ENCODE data around the gene CHN1.

CHN1 gene

GRCh38 chr2:174957050-174957449 is 48.1 kb downstream of the CHN1 start:
- Histone ChIP-seq H3K79me2 (ENCODE audit: control insufficient read depth, insufficient read depth, low read length) (peaks cover 31% of the 10 kb centered on the region), H4K5ac (ENCODE audit: low read length) (no peak overlapping the region), H2BK120ac (ENCODE audit: low read depth, low read length) (no peak overlapping the region), H2AK5ac (ENCODE audit: low read length) (no peak overlapping the region), H3K27ac (ENCODE audit: low read depth, low read length) (no peak overlapping the region), H3K4me2 (ENCODE audit: low read length) (no peak overlapping the region), H3K4me1 (ENCODE audit: control insufficient read depth, low read depth, low read length) (peaks cover 9% of the 10 kb centered on the region), H3K18ac (ENCODE audit: low read length) (no peak overlapping the region), H3K4ac (ENCODE audit: low read depth, low read length) (no peak overlapping the region), H2BK15ac (replicated peaks; ENCODE audit: low read depth) (no peak overlapping the region), H3K4me3 (ENCODE audit: low read length) (no peak overlapping the region), H3K56ac (ENCODE audit: low read length) (no peak overlapping the region), H4K8ac (ENCODE audit: low read depth, low read length) (no peak overlapping the region), H3K79me1 (ENCODE audit: low read length) (peaks cover 6% of the 10 kb centered on the region), H3K9ac (ENCODE audit: low read length) (no peak overlapping the region), H3K36me3 (ENCODE audit: control insufficient read depth, insufficient read depth, low read length) (no peaks in the 10 kb centered on the region), H2BK5ac (ENCODE audit: low read length) (no peak overlapping the region), H3K23ac (ENCODE audit: low read length) (no peak overlapping the region), H3K27me3 (ENCODE audit: insufficient read depth, low read length, poor library complexity) (no peaks in the 10 kb centered on the region)
- DNase-seq: no peak
- WGBS (ENCODE audit: extremely low coverage, insufficient coverage, low lambda C conversion rate): no CpG with 5 or more reads among the region's 5 CpGs

GRCh38 chr2:174952607-174953006 is 52.6 kb downstream of the CHN1 start:
- H2BK5ac ChIP-seq (ENCODE audit: low read length): no peak overlapping the region
- WGBS (ENCODE audit: extremely low coverage, insufficient coverage, low lambda C conversion rate): 100% methylated on average over 1 of the region's 6 CpGs
- no peak overlapping the region for H2BK15ac ChIP-seq (replicated peaks; ENCODE audit: low read depth)
- no peak overlapping the region for H3K23ac ChIP-seq (ENCODE audit: low read length)
- H3K4me2 ChIP-seq (ENCODE audit: low read length): no peak overlapping the region
- H4K5ac ChIP-seq (ENCODE audit: low read length): no peak overlapping the region
- H3K27ac ChIP-seq (ENCODE audit: low read depth, low read length): no peak overlapping the region
- H3K79me2 ChIP-seq (ENCODE audit: control insufficient read depth, insufficient read depth, low read length): peaks cover 19% of the 10 kb centered on the region
- no peaks in the 10 kb centered on the region for H3K36me3 ChIP-seq (ENCODE audit: control insufficient read depth, insufficient read depth, low read length)
- no peak overlapping the region for H3K4me3 ChIP-seq (ENCODE audit: low read length)
- peaks cover 3% of the 10 kb centered on the region for H3K4me1 ChIP-seq (ENCODE audit: control insufficient read depth, low read depth, low read length)
- H2AK5ac ChIP-seq (ENCODE audit: low read length): no peak overlapping the region
- no peak overlapping the region for H3K18ac ChIP-seq (ENCODE audit: low read length)
- no peaks in the 10 kb centered on the region for H3K27me3 ChIP-seq (ENCODE audit: insufficient read depth, low read length, poor library complexity)
- H3K79me1 ChIP-seq (ENCODE audit: low read length): peaks cover 7% of the 10 kb centered on the region
- H3K4ac ChIP-seq (ENCODE audit: low read depth, low read length): no peak overlapping the region
- H3K9ac ChIP-seq (ENCODE audit: low read length): no peak overlapping the region
- no peak overlapping the region for H2BK120ac ChIP-seq (ENCODE audit: low read depth, low read length)
- DNase-seq: no peak
- no peak overlapping the region for H4K8ac ChIP-seq (ENCODE audit: low read depth, low read length)
- H3K56ac ChIP-seq (ENCODE audit: low read length): no peak overlapping the region

GRCh38 chr2:174951745-174952144 is 53.4 kb downstream of the CHN1 start:
- Histone ChIP-seq H3K56ac (ENCODE audit: low read length) (no peak overlapping the region), H3K27me3 (ENCODE audit: insufficient read depth, low read length, poor library complexity) (no peaks in the 10 kb centered on the region), H2AK5ac (ENCODE audit: low read length) (no peak overlapping the region), H2BK120ac (ENCODE audit: low read depth, low read length) (no peak overlapping the region), H3K4me1 (ENCODE audit: control insufficient read depth, low read depth, low read length) (peaks cover 3% of the 10 kb centered on the region), H3K79me1 (ENCODE audit: low read length) (peaks cover 7% of the 10 kb centered on the region), H4K8ac (ENCODE audit: low read depth, low read length) (no peak overlapping the region), H3K4me3 (ENCODE audit: low read length) (no peak overlapping the region), H3K18ac (ENCODE audit: low read length) (no peak overlapping the region), H3K4me2 (ENCODE audit: low read length) (no peak overlapping the region), H3K79me2 (ENCODE audit: control insufficient read depth, insufficient read depth, low read length) (peaks cover 15% of the 10 kb centered on the region), H2BK5ac (ENCODE audit: low read length) (no peak overlapping the region), H3K36me3 (ENCODE audit: control insufficient read depth, insufficient read depth, low read length) (no peaks in the 10 kb centered on the region), H3K23ac (ENCODE audit: low read length) (no peak overlapping the region), H2BK15ac (replicated peaks; ENCODE audit: low read depth) (no peak overlapping the region), H3K4ac (ENCODE audit: low read depth, low read length) (no peak overlapping the region), H4K5ac (ENCODE audit: low read length) (no peak overlapping the region), H3K9ac (ENCODE audit: low read length) (no peak overlapping the region), H3K27ac (ENCODE audit: low read depth, low read length) (no peak overlapping the region)
- no peak for DNase-seq
- WGBS (ENCODE audit: extremely low coverage, insufficient coverage, low lambda C conversion rate): no CpG with 5 or more reads among the region's 1 CpG

- Histone ChIP-seq H3K18ac (ENCODE audit: low read length) (peak overlapping the region; percentile 51), H3K4ac (ENCODE audit: low read depth, low read length) (no peak overlapping the region), H3K27ac (ENCODE audit: low read depth, low read length) (no peak overlapping the region), H3K79me1 (ENCODE audit: low read length) (peaks cover 5% of the 10 kb centered on the region), H2AK5ac (ENCODE audit: low read length) (no peak overlapping the region), H2BK120ac (ENCODE audit: low read depth, low read length) (no peak overlapping the region), H3K36me3 (ENCODE audit: control insufficient read depth, insufficient read depth, low read length) (no peaks in the 10 kb centered on the region), H4K5ac (ENCODE audit: low read length) (no peak overlapping the region), H3K9ac (ENCODE audit: low read length) (no peak overlapping the region), H3K23ac (ENCODE audit: low read length) (no peak overlapping the region), H3K56ac (ENCODE audit: low read length) (no peak overlapping the region), H3K27me3 (ENCODE audit: insufficient read depth, low read length, poor library complexity) (no peaks in the 10 kb centered on the region), H4K8ac (ENCODE audit: low read depth, low read length) (no peak overlapping the region), H3K4me2 (ENCODE audit: low read length) (no peak overlapping the region), H3K79me2 (ENCODE audit: control insufficient read depth, insufficient read depth, low read length) (peaks cover 9% of the 10 kb centered on the region), H3K4me1 (ENCODE audit: control insufficient read depth, low read depth, low read length) (peaks cover 3% of the 10 kb centered on the region), H3K4me3 (ENCODE audit: low read length) (no peak overlapping the region), H2BK5ac (ENCODE audit: low read length) (no peak overlapping the region), H2BK15ac (replicated peaks; ENCODE audit: low read depth) (no peak overlapping the region)
- no CpG with 5 or more reads among the region's 8 CpGs for WGBS (ENCODE audit: extremely low coverage, insufficient coverage, low lambda C conversion rate)
- DNase-seq: no peak
Observed at GRCh38 chr2:174949988-174950687, 55.0 kb downstream of the CHN1 start.

- Histone ChIP-seq H3K23ac (ENCODE audit: low read length) (no peak overlapping the region), H3K36me3 (ENCODE audit: control insufficient read depth, insufficient read depth, low read length) (no peaks in the 10 kb centered on the region), H3K18ac (ENCODE audit: low read length) (no peak overlapping the region), H3K27me3 (ENCODE audit: insufficient read depth, low read length, poor library complexity) (no peaks in the 10 kb centered on the region), H3K4me2 (ENCODE audit: low read length) (no peak overlapping the region), H3K79me1 (ENCODE audit: low read length) (peaks cover 2% of the 10 kb centered on the region), H3K27ac (ENCODE audit: low read depth, low read length) (no peak overlapping the region), H2BK15ac (replicated peaks; ENCODE audit: low read depth) (no peak overlapping the region), H4K5ac (ENCODE audit: low read length) (no peak overlapping the region), H2BK5ac (ENCODE audit: low read length) (no peak overlapping the region), H2AK5ac (ENCODE audit: low read length) (no peak overlapping the region), H3K4me3 (ENCODE audit: low read length) (no peak overlapping the region), H4K8ac (ENCODE audit: low read depth, low read length) (no peak overlapping the region), H3K56ac (ENCODE audit: low read length) (no peak overlapping the region), H3K9ac (ENCODE audit: low read length) (no peak overlapping the region), H2BK120ac (ENCODE audit: low read depth, low read length) (no peak overlapping the region), H3K79me2 (ENCODE audit: control insufficient read depth, insufficient read depth, low read length) (no peaks in the 10 kb centered on the region), H3K4me1 (ENCODE audit: control insufficient read depth, low read depth, low read length) (no peaks in the 10 kb centered on the region), H3K4ac (ENCODE audit: low read depth, low read length) (no peak overlapping the region)
- no peak for DNase-seq
- no CpG with 5 or more reads among the region's 3 CpGs for WGBS (ENCODE audit: extremely low coverage, insufficient coverage, low lambda C conversion rate)
Observed at GRCh38 chr2:174945601-174946260, 59.5 kb downstream of the CHN1 start.
